HG03558 (cell line): Measurements from ENCODE around the gene CHMP5.

Experiments
- ATAC-seq: cut with Tn5 transposase; IDR thresholded peaks from one replicate; pipeline ENCODE4 v1.9.1; 2021; ENCODE audit warnings: moderate number of reproducible peaks; ENCODE audit not compliant: unreplicated experiment; ENCODE audit errors: extremely low read depth

Gene CHMP5

GRCh38 chr9:33272061-33272460 lies 7.2 kb downstream of the CHMP5 start:
- no peak for ATAC-seq

GRCh38 chr9:33273266-33273971 lies 8.6 kb downstream of the CHMP5 start:
- no peak for ATAC-seq

GRCh38 chr9:33273972-33274328 lies 9.1 kb downstream of the CHMP5 start:
- no peak for ATAC-seq

GRCh38 chr9:33277484-33277883 lies 12.6 kb downstream of the CHMP5 start:
- no peak for ATAC-seq

GRCh38 chr9:33285502-33285901 lies 20.7 kb downstream of the CHMP5 start:
- no peak for ATAC-seq

- no peak for ATAC-seq
These were observed 22.2 kb downstream of the CHMP5 start for GRCh38 chr9:33287087-33287490.

- ATAC-seq, result no peak
These were observed 23.4 kb downstream of the CHMP5 start for GRCh38 chr9:33288235-33288634.

- ATAC-seq, result no peak
These were observed 24.1 kb downstream of the CHMP5 start for GRCh38 chr9:33288828-33289483.

- no peak for ATAC-seq
These were observed 24.6 kb downstream of the CHMP5 start for GRCh38 chr9:33289496-33289895.

GRCh38 chr9:33289936-33290246 lies 25.0 kb downstream of the CHMP5 start:
- ATAC-seq, result no peak

GRCh38 chr9:33290247-33291030 lies 25.6 kb downstream of the CHMP5 start, which contains the start of gene NFX1:
TSS of gene NFX1 (plus strand) at chr9:33290516. CDS start at chr9:33290573, 57 bp downstream.
- peak; percentile 65 for ATAC-seq

GRCh38 chr9:33291031-33291397 lies 26.2 kb downstream of the CHMP5 start:
- no peak for ATAC-seq

GRCh38 chr9:33291901-33292300 lies 27.1 kb downstream of the CHMP5 start:
- no peak for ATAC-seq

GRCh38 chr9:33293782-33294181 lies 28.9 kb downstream of the CHMP5 start:
- ATAC-seq, result no peak

GRCh38 chr9:33294670-33295432 lies 30.0 kb downstream of the CHMP5 start:
- ATAC-seq, result no peak

GRCh38 chr9:33295571-33295970 lies 30.7 kb downstream of the CHMP5 start:
- ATAC-seq, result peak; percentile 28

GRCh38 chr9:33297432-33297831 lies 32.6 kb downstream of the CHMP5 start:
- ATAC-seq, result peak; percentile 90

- no peak for ATAC-seq
These were observed 35.7 kb downstream of the CHMP5 start for GRCh38 chr9:33300546-33300945.

- no peak for ATAC-seq
These were observed 39.5 kb downstream of the CHMP5 start for GRCh38 chr9:33304362-33304761.

- no peak for ATAC-seq
These were observed 41.2 kb downstream of the CHMP5 start for GRCh38 chr9:33306037-33306436.

GRCh38 chr9:33307067-33307466 lies 42.2 kb downstream of the CHMP5 start:
- no peak for ATAC-seq
